Endothelial cell of umbilical vein (primary cell): ENCODE results near the gene SARS1. TPM values are rescaled to one million over a fixed set of nuclear protein-coding genes. Genes with fewer than 3 reads are reported as not detected.

Experiments used
- BruUV-seq: library from RNA; stranded (reverse); fragments of 400-500 nt; replicated peaks from 2 replicates; lab custom pipeline; 2021; lab: Mats Ljungman, UMichigan
- CTCF ChIA-PET: fragments of 300-600, 350-600 bp; sonication (Branson Sonifier 250); formaldehyde crosslinking; loops from one replicate; lab custom pipeline; 2021; ENCODE audit warnings: antibody characterized with exemption, inconsistent platforms; lab: Charles Lee
- POLR2A ChIA-PET: fragments of 300-600, 350-600 bp; sonication (Branson Sonifier 250); formaldehyde crosslinking; loops from one replicate; lab custom pipeline; 2021; ENCODE audit warnings: antibody characterized with exemption, inconsistent platforms; lab: Charles Lee
- DNase-seq: peaks from one replicate; pipeline ENCODE4 v3.0.0-alpha.2; 2011; ENCODE audit warnings: low read depth, low spot score
- FAIRE-seq: peaks from 2 replicates; lab custom pipeline; 2011; peaks lifted over from hg19 to GRCh38; lab: Jason Lieb, UNC
- H2AFZ ChIP-seq: 2 replicates; pipeline ENCODE4 v1.6.0; 2012; ENCODE audit warnings: low read depth, low read length, control low read depth, inconsistent platforms
- H3K27ac ChIP-seq: 2 replicates; pipeline ENCODE4 v1.5.1; 2011; ENCODE audit warnings: low read depth, mild to moderate bottlenecking, control low read depth, low read length, moderate library complexity; ENCODE audit not compliant: insufficient read depth
- H3K27me3 ChIP-seq, 2 experiments: 2 replicates each; pipeline versions ENCODE4 v1.6.0 to v1.6.1; 2011; ENCODE audit warnings: low read length in 2 of 2, mixed read lengths in 1 of 2; ENCODE audit not compliant: control insufficient read depth in 2 of 2, insufficient read depth in 2 of 2
- H3K36me3 ChIP-seq, 2 experiments: 2 replicates in 1 of 2; 3 replicates in 1 of 2; pipeline ENCODE4 v1.5.1; 2011; ENCODE audit warnings: low read length in 2 of 2, mild to moderate bottlenecking in 1 of 2, moderate library complexity in 1 of 2; ENCODE audit not compliant: control insufficient read depth in 2 of 2, insufficient read depth in 2 of 2; ENCODE audit errors: extremely low read depth in 1 of 2
- H3K4me1 ChIP-seq: 3 replicates; pipeline ENCODE4 v1.5.1; 2011; ENCODE audit warnings: mild to moderate bottlenecking, low read length; ENCODE audit not compliant: control insufficient read depth, insufficient read depth; ENCODE audit errors: extremely low read depth
- H3K4me2 ChIP-seq: 2 replicates; pipeline ENCODE4 v1.6.1; 2011; ENCODE audit warnings: low read length, control low read depth, mixed read lengths; ENCODE audit not compliant: insufficient read depth
- H3K4me3 ChIP-seq, 3 experiments: fragments of 200-600 bp in 1 of 3; sonication (generic), shearing (Covaris generic) in 1 of 3; replicated peaks in 1 of 3; 2 replicates each; pipeline ENCODE4 v1.5.1; 2011 to 2016; ENCODE audit warnings: control low read depth in 3 of 3, low read length in 3 of 3, mild to moderate bottlenecking in 2 of 3, inconsistent platforms in 1 of 3, low read depth in 1 of 3, moderate library complexity in 1 of 3; ENCODE audit not compliant: insufficient read depth in 1 of 3
- H3K79me2 ChIP-seq: 2 replicates; pipeline ENCODE4 v1.6.0; 2012; ENCODE audit warnings: low read length, inconsistent platforms; ENCODE audit not compliant: control insufficient read depth, insufficient read depth
- H3K9ac ChIP-seq: replicated peaks from 2 replicates; pipeline ENCODE3; 2011; ENCODE audit warnings: low read length, control low read depth; ENCODE audit not compliant: insufficient read depth; ENCODE audit errors: extremely low read depth
- H3K9me1 ChIP-seq: replicated peaks from 3 replicates; pipeline ENCODE4 v1.6.0; 2011; ENCODE audit warnings: mild to moderate bottlenecking, low read length; ENCODE audit not compliant: control insufficient read depth, insufficient read depth; ENCODE audit errors: extremely low read depth
- H3K9me3 ChIP-seq: replicated peaks from 2 replicates; pipeline ENCODE4 v1.5.1; 2012; ENCODE audit warnings: low read length, inconsistent platforms; ENCODE audit not compliant: control insufficient read depth, insufficient read depth
- H4K20me1 ChIP-seq: replicated peaks from 2 replicates; pipeline ENCODE3; 2011; ENCODE audit warnings: mild to moderate bottlenecking, low read length; ENCODE audit not compliant: control insufficient read depth, insufficient read depth; ENCODE audit errors: extremely low read depth
- EZH2 ChIP-seq: IDR thresholded peaks from 2 replicates; pipeline ENCODE4 v1.6.1; 2012; ENCODE audit warnings: borderline replicate concordance, low read depth, mild to moderate bottlenecking, moderate library complexity, low read length, inconsistent platforms; ENCODE audit not compliant: severe bottlenecking
- FOS ChIP-seq: IDR thresholded peaks from 2 replicates; pipeline ENCODE4 v1.6.1; 2011; ENCODE audit warnings: mild to moderate bottlenecking, low read length, moderate library complexity, borderline replicate concordance; ENCODE audit not compliant: insufficient read depth
- GATA2 ChIP-seq: IDR thresholded peaks from 2 replicates; pipeline ENCODE4 v1.7.0; 2011; ENCODE audit warnings: low read depth, mild to moderate bottlenecking, moderate library complexity, mixed read lengths, low read length; ENCODE audit not compliant: insufficient read length, insufficient read depth
- JUN ChIP-seq: IDR thresholded peaks from 2 replicates; pipeline ENCODE4 v1.6.1; 2011; ENCODE audit warnings: borderline replicate concordance, low read depth; ENCODE audit not compliant: insufficient read length, insufficient read depth
- MYC ChIP-seq: IDR thresholded peaks from one replicate; pipeline ENCODE4 v1.6.1; 2011; ENCODE audit warnings: mild to moderate bottlenecking, low read depth, low read length
- POLR2A ChIP-seq: IDR thresholded peaks from 2 replicates; pipeline ENCODE4 v1.6.1; 2012; ENCODE audit warnings: low read depth, mild to moderate bottlenecking, control low read depth, low read length
- POLR2AphosphoS5 ChIP-seq: IDR thresholded peaks from 2 replicates; pipeline ENCODE4 v1.6.1; 2012; ENCODE audit warnings: low read depth, mild to moderate bottlenecking, control low read depth, low read length, moderate library complexity; ENCODE audit not compliant: insufficient read depth
- dilution Hi-C: fragments of 300-500 bp; cut with MboI; formaldehyde crosslinking; loops from one replicate; pipeline ENCODE4 v1.15.0; 2019; ENCODE audit warnings: low sequenced_read_pairs; ENCODE audit not compliant: extremely low pct_ligation_motif_present
- intact Hi-C: fragments of 100-400 bp; cut with micrococcal nuclease; formaldehyde crosslinking; loops from one replicate; pipeline ENCODE4 v1.10.0; 2022
- polyA plus RNA-seq, 4 experiments: library from polyadenylated mRNA; depleted of rRNA in 3 of 4; stranded (reverse) in 3 of 4; unstranded in 1 of 4; fragments of >200 nt; gene quantifications; 2 replicates each; pipeline versions ENCODE4 v1.2.1 to v1.2.3, GENCODE V29; 2011 to 2012; ENCODE audit warnings: missing spikeins in 1 of 4
- total RNA-seq: library from RNA; stranded (reverse); gene quantifications from 2 replicates; pipeline ENCODE4 v1.2.3, GENCODE V29; 2021
- TF ChIP-seq, protein P1 (sequence below): IDR thresholded peaks from 2 replicates; pipeline ENCODE4 v1.6.1; 2011; ENCODE audit not compliant: insufficient read depth, insufficient read length
- TF ChIP-seq, protein P2 (sequence below), 2 donors: IDR thresholded peaks; 1 replicate in 1 of 2; 2 replicates in 1 of 2; pipeline ENCODE4 v1.5.1; 2011; ENCODE audit warnings: low read length in 2 of 2, mild to moderate bottlenecking in 2 of 2, moderate library complexity in 2 of 2, control low read depth in 1 of 2, inconsistent platforms in 1 of 2, low read depth in 1 of 2; ENCODE audit not compliant: insufficient read depth in 1 of 2; ENCODE audit errors: extremely low read depth in 1 of 2

Gene SARS1
- total and polyA plus RNA-seq, 2 donors (not counting 3 experiments of a cell fraction or from before 2014, with no cell fraction given) = 110 to 178 TPM

DNA sequence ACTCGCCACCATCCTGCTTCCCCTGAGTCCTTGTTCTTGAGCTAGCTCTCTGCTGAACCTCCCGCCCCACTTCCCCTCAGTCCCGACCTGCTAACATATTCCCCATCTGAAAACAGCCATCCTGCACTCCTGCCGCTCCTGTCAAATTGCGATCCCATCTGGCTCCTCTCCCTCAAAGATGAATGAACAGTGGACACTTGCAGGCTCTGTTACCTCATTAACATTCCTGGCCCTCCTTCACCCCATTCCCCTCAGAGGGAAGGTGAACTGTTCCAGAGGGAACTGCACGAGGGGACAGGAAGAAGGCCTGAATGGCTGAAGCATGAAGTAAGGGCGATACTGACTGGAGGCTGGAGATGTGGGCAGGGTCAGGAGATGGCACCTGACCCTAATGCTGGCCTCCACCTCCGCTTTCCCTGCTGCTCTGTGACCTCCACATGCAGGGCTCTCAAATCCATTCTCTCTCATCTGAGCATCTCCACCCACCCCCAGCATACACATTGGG lies 28.2 kb downstream of the SARS1 start:
- Histone ChIP-seq H3K4me2 (no peak overlapping the region), H3K4me1 (no peaks in the 10 kb centered on the region), H3K9me3 (no peaks in the 10 kb centered on the region), H3K9me1 (no peaks in the 10 kb centered on the region), H3K9ac (no peak overlapping the region), H3K4me3 (no peak overlapping the region), H3K27me3 (peaks cover 12 to 17% of the 10 kb centered on the region in 2 experiments), H2AFZ (no peak overlapping the region), H3K36me3 (peaks cover 3 to 18% of the 10 kb centered on the region in 2 experiments), H4K20me1 (no peaks in the 10 kb centered on the region), H3K27ac (no peak overlapping the region), H3K79me2 (no peaks in the 10 kb centered on the region)
- POLR2A ChIA-PET = no interaction called here
- no peak for DNase-seq
- dilution Hi-C loops = no loop called here
- FAIRE-seq = no peak
- TF ChIP-seq, protein P1, sequence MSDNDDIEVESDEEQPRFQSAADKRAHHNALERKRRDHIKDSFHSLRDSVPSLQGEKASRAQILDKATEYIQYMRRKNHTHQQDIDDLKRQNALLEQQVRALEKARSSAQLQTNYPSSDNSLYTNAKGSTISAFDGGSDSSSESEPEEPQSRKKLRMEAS = no peak
- no peak for TF ChIP-seq JUN
- no peak for TF ChIP-seq GATA2
- TF ChIP-seq, protein P2, sequence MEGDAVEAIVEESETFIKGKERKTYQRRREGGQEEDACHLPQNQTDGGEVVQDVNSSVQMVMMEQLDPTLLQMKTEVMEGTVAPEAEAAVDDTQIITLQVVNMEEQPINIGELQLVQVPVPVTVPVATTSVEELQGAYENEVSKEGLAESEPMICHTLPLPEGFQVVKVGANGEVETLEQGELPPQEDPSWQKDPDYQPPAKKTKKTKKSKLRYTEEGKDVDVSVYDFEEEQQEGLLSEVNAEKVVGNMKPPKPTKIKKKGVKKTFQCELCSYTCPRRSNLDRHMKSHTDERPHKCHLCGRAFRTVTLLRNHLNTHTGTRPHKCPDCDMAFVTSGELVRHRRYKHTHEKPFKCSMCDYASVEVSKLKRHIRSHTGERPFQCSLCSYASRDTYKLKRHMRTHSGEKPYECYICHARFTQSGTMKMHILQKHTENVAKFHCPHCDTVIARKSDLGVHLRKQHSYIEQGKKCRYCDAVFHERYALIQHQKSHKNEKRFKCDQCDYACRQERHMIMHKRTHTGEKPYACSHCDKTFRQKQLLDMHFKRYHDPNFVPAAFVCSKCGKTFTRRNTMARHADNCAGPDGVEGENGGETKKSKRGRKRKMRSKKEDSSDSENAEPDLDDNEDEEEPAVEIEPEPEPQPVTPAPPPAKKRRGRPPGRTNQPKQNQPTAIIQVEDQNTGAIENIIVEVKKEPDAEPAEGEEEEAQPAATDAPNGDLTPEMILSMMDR (IDR thresholded peaks at IDR 0.05; ENCODE audit: extremely low read depth in 1 of 2, insufficient read depth in 1 of 2, low read depth in 1 of 2, low read length in 2 of 2) = no peak
- no peak for TF ChIP-seq POLR2A
- no peak for TF ChIP-seq POLR2AphosphoS5
- no peak for TF ChIP-seq MYC
- no peak for TF ChIP-seq FOS
- no peak for TF ChIP-seq EZH2
- intact Hi-C loops = no loop called here
- BruUV-seq = TSS peak; percentile 4
- CTCF ChIA-PET = interaction anchor here (0.7 to 4.8 kb wide), 6 partner anchors 8 to 157 kb away, joined by 3 to 41 read pairs (median 5); partner anchors contain the start of genes CELSR2 and SORT1
